Activated CD8-positive, alpha-beta memory T cell treated with anti-CD3 and anti-CD28 coated beads, Interleukin-2, amount 50 U/mL, for 48 hours (primary cell): ENCODE measurements around the gene CTNNA3.

Experiments used
- DNase-seq: peaks from one replicate; pipeline ENCODE4 v3.0.0-alpha.2; 2020

The CTNNA3 gene

DNA sequence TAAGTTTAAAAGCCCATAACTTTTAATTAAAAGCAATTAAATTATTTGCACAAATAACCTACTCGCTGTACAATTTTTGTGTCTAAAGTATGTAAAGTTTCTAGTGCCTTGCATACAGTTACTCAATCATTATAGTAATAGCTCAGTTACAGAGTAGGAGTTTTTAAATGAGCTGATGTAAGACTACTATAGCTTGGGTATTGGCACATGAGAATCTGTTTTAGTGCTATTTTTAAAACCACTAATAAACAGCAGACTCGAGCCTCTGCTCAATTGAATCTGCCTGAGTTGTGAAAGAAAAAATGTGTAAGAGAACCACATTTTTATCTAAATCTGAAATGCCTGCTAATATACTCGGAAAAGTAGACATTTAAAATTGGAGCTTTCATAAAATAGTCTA is 31.1 kb downstream of the CTNNA3 start:
- no peak for DNase-seq

DNA sequence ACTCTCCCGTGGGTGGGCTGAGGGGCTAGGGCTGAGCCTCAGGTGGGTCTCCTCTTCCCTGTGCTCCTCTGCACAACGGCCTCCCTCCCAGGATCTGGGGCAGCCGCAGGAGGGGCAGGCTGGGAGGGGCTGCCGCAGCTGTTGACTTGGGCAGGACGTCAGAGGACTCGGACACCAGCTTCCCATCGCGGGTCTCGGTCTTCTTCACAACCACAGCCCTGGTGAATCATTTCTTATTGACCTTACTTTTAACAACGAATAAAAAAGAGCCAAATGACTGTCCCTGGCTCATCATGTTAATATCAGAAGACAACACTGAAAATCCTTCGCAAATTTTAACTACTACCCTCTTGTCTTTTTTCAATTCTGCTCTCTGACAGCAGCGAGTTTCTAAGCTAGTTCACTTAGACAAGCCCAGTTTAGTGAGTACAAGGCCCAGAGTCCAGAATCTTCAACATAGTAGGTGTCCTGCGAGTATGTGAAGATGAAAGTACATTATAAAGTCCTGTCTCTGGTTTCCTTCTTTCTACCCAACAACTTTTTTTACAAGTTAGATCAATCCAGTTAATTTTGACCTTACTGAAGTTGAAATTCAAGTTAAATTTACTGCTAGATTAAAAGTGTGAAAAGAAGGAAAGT is 32.4 kb downstream of the CTNNA3 start:
- DNase-seq = no peak

DNA sequence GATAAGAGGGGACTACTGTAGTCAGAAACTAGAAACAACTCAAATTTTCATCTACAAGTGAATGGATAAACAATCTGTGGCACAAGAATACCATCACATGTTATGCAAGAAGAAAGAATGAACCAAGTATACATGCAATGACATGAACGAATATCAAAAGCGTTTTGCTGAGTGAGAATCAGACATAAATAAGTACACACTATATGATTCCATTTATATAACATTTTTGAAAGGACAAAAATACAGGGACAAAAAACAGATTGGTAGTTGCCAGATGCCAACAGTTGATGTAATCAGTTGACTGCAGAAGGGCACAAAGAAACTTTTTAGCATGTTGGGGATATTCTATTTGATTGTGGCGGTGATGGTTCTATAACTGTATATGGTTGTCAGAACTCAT is 33.6 kb downstream of the CTNNA3 start:
- DNase-seq = no peak

DNA sequence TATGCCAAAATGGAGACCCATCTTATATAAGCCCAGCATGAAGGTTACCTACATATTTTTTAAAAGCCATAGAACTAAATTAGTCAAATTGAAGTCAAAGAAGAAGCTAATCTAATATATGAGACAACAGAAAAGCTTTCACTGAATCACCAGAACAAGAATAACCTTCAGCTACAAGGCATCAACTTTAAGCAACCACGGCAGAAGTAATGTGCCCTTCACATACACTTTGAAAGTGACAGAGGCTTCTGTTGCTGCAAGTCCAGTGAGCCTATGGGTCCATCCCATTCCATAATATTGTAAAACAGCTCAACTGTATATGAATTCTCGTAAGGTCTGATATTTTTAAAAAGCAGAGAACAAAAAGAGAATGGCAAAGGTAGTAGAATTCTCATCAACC is 36.5 kb downstream of the CTNNA3 start:
- DNase-seq = no peak

DNA sequence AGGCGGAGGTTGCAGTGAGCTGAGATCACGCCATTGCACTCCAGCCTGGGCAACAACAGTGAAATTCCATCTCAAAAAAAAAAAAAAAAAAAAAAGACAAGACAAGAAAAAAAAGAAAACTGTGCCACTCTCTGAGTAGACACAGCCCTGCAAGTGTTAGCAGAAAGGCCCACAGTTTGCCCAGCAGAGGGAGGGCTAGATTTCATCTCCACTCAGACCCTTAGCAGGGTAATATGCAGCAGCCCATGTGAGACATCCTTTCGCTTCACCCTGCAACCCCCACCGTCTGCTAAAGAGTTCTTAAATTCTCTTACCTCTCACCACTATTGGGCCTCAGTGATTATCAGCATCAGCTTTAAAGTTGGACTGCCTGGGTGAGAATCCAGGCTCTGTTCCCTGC is 38.2 kb downstream of the CTNNA3 start:
- DNase-seq = no peak

DNA sequence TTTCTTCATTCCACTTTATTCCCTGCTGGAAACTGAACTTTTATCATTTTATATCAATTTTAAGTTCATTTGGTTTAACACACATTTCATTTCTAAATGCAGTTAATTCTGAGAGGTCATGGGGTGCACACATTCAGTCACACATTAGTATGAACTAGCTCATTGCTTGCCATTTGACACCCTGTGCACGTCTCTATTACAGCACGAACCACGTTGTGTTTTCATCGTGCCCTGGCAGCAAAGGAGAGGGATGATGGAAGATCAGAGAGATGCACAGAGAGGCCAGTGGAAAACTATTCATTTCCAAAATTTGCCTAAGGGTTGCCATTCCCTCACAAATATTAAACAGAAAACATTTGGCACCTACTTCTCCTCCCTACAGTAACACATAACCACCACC is 45.4 kb downstream of the CTNNA3 start:
- no peak for DNase-seq

DNA sequence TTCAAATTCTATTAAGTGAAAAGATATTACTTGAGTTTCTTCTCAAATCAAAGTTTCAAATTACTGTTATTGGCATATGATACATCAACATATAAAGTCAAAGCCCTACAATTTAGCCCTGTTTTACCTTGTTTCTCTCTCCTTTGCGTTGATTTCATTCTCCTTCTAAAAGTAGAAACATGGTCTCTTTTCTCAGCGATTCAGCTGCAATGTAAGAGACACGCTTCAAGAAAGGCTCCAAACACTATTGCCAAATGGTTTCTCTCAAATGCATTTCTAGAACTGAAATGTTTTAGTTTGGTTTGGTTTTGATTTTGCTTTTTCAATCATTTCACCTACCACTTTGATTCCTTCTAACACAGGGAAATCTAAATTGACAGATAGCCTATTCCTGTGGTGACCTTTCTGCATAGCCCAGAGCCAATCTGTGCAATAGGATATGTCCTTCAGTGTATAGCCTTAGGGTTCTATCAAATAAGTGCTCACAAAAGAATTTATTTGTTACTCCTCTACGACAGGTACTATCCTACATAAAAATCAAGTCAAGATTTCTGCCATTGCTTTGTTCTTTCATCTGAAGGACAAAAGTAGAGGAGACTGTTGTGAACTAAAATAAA is 47.3 kb downstream of the CTNNA3 start:
- DNase-seq = no peak

DNA sequence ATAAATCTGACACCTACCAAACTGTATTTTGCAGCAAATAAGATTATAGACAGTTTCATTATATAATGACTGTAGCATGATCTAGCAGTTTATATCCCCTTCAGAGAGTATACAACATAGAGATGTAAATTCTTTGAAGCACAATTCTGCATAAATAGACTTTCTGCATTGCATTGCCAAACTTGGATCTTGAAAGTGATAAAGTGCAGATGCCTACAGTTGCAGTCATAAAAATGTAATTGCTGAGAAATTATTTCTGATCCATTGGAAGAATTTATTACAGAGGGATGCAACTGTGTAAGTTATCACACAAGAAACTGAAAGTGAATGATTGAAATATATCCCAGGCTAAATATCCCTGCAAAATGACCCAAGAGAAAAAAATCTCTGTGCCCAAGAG is 65.1 kb downstream of the CTNNA3 start:
- no peak for DNase-seq

DNA sequence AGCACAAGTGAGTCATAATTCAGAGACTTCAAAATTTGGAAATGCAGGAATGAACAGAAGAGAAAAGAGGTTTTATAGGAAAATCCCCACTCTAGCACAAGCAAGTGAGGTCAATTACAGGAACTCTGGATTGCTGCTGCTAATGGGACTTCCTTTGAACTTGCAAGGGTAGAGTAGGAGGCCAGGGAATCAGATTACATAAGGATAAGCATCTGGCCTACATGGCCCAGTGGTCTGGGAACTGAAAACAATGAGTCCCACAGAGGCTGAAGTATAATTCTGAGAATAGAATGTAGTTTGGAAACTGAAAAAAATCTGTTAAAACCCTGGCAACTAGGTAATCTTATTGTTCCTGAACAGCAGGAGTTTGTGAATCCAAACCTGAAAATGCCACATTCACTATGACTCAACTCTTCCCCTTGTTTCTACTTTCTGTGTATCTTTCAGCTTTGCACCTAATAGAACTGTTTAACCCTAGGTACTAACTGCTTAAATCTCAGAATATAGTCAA is 66.5 kb downstream of the CTNNA3 start:
- DNase-seq = no peak

DNA sequence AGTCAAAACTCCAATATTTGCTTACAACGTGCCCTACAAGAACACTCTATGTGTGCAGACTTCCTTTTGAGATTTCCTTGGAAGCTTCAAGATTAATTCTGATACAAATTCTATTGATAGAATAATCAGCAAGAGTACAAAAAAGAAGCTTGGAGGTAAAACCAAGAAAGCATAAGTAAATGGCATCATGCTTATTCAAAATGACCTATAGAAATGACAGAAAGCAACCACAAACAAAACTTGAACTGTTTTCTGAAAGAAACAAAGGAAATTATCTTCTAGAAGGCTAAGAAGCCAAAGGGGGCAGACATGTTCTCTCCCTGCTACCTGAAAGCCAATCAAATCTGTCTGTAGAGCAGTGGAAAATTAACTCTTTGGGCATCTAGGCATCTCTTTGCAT is 73.0 kb downstream of the CTNNA3 start:
- DNase-seq = no peak

DNA sequence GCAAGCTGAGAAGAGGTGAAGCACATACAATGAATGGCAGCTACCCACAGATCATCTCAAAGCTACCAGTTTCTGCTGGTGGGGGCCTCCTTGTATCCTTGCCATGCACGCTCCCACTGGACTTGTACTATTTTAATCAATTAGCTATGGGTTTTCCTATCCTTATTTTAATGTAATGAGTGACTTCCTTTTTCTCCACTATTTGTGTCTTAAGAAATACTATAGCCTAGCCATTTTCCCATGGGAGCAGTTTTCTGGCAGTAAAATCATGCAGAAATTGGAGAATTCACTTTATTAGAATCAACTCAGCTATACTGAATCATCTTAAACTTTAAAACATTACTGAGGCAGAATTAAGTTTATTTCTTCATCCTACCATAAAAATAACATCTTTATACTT is 73.5 kb downstream of the CTNNA3 start:
- no peak for DNase-seq

DNA sequence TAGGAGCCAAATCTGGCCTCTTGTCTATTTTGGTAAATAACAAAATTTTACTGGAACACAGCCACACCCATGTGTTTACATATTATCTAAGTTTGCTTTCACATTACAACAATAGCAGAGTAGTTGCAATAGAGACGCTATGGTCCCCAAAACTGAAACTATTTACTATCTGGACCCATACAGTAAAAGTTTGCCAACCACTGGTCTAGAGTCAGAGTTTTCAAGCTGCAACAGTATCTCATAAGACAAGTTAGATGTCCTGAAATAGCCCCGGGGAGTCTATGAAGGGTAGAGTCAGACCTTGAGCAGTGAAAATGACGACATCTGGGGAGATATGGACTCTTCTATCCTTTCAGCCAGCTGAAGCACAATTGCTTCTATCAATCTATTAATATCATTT is 74.2 kb downstream of the CTNNA3 start:
- no peak for DNase-seq

DNA sequence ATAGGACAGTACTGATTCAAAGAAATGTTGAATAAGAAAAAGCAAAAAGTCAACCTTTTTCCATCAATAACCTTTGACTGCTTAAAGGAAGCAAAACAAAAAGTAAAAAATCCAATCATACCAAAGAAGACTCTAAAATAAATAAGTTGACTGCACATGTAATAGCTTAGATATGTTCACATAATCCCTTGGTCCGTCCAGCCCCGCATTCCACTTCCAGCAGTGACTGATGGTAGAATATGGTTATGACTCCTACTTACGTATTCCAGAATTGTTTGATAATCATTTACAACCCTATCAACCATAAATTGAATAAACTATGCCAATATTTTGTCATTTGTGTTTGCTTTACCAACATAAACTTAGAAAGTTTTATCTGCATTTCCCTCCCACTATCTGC is 77.9 kb downstream of the CTNNA3 start:
- no peak for DNase-seq

DNA sequence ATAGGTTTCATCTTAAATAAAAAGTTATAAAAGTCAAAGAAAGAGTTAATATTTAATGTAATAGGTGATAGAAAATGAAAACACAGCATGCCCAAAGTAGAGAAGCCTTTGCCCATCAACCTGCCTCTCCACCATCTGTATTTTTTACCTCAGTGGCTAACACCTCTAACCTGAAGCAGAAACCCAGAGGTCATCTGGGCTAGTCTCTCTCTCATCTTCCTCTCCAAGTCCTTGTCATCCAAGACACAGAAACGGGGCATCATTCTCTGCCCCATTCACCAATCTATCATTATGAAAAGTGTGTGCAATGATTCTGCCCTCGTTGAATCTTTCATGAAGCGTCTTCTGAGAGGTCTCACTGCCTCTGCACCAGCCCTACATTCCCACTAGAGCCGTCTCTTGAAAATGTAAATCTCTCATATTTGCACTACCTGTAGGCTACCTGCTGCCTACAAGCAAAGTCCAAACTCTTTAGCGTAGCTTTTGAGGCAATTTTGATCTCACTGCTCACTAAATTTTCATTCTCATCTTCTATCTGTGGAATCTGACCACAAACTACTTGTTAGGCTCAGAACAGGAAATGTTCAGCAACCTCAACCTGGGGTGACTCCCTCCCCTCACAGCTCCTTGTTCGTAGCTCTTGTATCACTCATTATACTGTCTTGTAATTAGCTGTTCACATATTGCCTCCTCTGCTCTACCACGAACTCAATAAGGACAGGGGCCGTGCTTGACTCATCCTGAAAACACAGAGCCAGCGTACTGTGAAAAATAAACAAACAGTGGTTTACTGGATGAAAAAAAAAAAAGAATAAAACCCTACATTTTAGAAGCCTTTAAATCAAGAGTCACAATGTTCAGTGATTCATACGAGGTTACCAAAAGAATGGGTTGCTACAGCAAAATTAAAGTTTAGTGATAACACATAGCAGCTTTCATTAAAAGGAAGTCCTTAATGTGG is 83.1 kb downstream of the CTNNA3 start:
- DNase-seq = peak; percentile 60

DNA sequence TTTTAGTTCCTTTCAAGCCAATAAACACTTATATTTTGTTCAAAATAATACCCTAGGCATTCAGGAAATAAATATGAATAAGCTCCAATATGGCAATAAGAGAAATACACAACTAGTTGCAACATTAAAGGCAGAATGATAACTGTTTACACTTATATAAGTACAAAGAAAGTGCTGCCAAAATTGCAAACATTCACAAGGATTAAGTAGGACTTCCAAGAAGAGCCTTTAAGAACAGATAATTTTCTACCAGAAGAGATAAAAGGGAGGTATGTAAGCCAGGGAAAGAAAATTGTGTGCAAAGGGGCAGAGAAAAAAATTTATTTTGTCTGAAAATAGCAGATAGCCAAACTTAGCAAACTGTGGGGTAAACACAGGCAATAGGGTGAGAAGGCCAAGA is 83.8 kb downstream of the CTNNA3 start:
- DNase-seq = no peak

DNA sequence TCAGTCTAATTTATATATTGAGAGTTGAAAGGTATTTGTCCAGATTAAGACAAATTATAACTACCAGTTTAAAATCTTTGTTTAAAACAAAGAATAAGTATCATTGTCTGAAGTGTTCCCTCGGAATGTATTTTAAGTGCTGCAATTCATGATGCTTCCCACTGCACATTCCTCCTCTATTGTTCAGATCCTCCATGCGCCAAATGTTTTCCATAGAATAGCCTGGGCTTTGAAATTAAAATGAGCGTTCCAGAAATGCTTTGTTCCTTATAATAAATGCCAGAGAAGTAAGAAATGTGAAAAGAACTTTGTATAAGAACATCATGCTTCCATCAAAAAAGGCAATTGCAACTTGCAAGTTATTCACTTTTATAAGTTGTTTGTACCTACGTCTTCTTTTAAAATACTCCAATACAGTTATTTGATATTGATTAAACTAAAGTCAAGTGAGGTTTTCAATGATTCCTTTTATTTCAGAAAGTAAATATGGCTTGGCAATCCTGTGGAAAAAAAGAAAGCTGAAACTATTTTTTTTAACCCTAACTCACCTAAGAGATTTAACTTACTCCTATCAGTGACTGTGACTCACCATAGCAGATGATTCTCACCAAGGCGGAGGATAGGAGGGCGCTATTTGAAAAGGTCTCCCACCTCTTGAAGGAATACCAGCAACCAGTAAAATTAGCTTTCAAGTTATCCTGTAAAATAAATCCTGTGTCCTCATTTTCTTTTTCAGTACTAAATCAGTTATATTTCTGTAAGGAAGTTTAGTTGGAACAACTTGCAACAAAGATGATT is 85.8 kb downstream of the CTNNA3 start:
- DNase-seq = no peak

DNA sequence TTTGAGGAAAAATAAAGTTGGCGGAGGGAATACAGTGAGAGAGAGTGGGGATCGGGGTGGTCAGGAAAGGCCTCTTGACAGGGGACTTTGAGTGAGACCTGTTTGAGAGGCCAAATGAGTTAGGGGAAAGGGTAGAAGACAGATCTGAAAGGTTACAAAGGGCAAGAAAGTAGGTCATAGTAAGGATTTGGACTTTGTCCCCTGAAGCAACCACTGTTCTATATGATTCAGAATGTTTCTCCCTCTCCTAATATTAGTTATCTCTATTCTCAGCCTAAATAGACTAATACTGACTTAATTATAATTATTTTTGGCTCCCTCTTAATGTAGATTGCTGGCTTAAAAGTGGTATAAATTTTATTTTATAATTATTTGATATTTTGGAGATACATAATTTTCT is 88.0 kb downstream of the CTNNA3 start:
- DNase-seq = no peak

DNA sequence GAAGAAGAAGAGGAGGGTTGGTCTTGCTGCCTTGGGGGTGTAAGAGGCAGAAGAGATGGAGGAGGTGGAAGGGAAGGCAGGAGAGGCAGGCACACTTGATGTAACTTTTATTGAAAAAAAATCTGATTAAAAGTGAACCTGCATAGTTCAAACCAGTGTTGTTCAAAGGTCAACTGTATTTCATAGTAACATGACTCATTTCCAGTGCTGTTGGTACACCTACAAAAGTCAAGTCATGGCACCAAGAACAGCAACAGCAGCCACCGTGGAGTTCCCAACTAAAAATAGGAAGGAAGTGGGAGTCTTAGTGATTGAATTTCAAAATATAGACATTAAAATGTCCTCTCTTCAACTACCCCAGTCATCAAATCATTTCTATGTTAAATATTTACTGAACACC is 88.5 kb downstream of the CTNNA3 start:
- no peak for DNase-seq

DNA sequence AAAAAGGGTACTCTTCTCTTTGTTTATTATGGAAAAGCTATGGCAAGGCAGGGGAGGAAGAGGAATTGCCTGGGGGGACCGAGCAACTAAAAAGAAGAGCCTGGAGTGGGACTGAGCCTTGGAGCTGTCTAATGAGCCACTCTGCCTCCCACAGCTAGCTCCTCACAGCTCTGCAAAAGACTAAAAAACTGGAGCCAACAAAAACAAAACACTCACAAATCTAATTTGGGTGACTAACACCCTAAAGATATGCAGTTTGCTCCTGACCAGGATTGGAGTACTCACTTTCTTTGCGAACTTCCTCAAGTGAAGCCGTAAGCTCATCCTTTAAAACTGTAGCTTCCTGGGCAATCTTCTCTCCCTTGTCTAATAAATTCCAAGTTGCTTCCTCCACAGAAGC is 89.4 kb downstream of the CTNNA3 start:
- DNase-seq = no peak

DNA sequence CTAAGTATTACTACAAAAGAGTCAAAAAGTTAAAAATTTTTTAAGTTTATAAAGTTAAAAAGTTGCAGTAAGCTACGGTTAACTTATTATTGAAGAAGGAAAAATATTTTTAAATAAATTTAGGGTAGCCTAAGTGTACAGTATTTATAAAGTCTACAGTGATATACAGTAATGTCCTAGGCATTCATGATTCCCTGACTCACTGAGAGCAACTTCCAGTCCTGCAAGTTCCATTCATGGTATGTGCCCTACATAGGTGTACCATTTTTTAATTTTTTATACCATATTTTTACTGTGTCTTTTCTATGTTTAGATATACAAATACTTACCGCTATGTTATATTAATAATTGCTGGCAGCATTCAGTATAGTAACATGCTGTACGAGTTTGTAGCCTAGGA is 92.3 kb downstream of the CTNNA3 start:
- DNase-seq = no peak

DNA sequence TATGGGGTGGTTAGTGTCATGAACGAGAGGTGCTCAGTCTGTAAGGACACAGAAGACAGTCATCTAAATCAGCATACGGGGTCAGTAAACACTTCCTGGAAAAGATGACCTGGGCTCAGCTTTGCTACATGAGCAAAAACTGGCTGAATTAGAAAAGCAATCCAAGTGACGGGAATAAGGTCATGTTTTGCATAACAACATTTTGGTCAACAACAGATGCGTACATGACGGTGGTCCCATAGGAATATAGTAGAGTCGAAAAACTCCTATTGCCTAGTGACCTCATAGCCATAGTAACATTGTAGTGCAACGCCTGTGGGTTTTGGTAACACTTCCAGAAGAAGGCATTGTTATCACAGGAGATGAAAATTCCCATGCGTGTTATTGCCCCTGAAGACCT is 92.9 kb downstream of the CTNNA3 start:
- DNase-seq = no peak

DNA sequence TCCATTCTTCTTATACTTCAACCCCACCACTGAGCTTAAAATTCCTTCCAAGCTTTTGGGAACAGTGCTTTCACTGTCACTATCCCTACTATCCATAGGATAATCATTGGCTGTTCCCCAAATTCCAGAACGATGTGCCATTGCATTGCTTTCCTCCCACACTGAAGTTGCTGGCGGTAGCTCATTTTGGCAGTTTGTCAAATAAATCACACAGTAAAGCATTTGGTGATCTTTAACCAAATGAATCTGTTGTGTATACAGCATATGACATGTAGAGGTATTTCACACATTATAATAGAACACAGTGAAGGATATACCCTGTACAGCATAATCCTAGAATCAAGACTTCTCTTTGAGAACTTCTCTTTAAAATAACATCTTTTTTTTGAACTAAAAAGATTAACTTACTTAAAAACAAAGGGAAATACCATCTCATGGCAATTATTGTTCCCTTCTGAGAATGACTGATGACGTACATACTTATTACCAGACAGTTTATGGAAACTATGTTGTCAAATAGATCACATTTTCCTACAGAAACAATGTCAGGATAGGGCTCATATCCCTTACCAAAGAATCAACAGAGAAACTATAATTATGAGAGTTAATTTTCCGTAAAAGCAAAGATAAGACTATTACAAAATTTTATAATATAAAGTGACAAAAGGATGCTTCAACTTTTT is 93.6 kb downstream of the CTNNA3 start:
- no peak for DNase-seq
